DMS 273 treated with DMSO at 0.1 percent for 48 hours (cell line): Measurements from ENCODE around the gene DNAH10.

Source experiments
- DNase-seq: peaks from one replicate; lab custom pipeline; 2025; lab: John Stamatoyannopoulos, UW

The DNAH10 gene

DNA sequence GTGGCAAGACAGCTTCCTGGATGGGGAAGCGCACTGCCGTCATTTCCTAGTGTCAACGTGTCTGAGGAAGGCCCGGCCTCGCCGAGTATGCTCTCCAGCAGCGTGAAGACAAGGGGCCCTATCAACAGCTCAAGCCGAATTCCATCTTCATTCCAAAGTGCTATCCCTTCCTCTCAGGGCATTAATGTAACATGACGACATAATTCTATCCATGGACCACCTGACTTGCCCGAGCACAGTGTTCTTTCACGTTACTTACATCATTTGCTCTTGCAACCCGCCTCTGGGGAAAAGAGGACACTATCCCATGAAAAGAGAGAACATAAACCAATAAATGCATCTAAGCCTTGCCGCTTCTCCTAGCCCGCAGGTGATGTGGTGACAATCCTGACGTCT, 187.7 kb downstream of the DNAH10 start:
- DNase-seq = no peak

DNA sequence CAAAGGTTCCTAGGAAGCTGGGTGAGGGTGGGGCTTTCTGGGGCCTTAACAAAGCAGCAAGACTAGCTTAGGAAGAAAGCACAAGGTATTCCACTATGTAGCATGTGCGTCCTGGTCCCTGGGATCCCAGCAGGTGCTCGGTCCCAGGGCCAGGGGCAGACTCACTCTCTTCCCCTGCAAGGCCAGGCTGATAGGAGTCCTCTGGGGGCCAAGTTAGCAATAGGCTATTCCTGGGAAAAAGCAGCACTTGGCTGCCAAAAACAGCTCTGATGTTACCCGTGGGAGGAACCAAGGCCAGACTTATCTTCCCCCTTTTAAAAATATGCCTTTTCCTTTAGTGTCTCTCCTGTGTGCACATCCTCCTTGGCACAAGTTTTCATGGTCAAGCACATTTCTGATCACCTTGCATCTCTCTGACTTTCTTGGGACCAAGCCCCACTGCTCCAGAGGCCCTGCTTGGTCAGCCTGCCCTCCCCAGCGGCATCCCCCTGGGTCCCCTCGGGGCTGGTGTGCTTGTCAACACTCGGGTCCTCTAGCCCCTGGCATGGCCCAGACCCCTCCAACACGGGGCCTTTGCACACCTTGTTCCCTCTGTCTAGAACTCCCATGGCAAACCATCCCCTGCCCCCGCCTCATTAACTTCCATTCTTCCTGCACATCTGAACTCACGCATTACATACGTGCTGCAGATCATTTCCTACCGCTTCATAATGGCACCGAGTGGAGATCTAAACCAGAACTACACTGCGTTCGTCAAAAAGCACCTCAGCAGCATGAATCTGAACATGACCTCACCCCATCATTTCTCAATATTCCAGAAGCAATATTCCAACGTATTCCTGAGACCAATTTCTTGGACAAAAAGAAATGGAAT, 188.6 kb downstream of the DNAH10 start:
- DNase-seq = no peak

DNA sequence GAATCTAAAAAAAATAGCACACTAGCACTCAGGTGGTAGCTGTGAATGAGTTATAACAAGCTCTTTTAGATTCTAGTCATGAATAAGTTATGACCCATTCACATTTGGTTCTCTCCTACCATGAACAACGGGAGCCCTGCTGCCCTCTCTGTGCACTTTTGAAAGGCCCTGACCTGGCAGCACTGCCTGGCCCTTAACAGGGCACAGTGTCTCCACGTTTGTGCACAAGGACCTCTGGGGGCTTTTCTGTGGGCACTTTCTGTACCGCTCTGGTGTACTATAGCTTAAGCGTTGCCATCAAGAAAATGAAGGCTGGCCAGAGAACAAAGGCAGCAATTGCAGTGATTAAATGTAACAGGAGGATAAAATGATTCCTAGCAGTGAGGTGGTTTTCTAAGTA, 189.4 kb downstream of the DNAH10 start:
- DNase-seq = no peak

DNA sequence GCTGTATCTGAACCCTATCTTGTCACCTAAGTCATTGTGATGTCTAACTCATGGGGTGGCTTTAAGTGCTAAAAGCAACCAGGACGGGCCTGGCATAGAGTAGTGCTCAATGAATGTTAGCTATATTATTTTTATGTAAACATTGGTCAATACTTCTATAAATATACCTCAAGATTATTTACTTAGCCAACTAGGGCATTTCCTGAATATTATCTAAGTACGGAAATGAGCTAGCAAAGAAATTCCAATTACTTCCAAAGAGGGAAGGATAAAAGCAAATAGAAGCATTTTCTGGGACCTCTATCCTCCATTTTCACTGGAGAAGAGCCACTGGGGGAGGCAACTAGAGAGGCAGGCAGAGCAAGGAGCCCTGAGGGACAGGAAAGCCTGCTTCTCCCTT, 189.9 kb downstream of the DNAH10 start:
- DNase-seq = no peak

DNA sequence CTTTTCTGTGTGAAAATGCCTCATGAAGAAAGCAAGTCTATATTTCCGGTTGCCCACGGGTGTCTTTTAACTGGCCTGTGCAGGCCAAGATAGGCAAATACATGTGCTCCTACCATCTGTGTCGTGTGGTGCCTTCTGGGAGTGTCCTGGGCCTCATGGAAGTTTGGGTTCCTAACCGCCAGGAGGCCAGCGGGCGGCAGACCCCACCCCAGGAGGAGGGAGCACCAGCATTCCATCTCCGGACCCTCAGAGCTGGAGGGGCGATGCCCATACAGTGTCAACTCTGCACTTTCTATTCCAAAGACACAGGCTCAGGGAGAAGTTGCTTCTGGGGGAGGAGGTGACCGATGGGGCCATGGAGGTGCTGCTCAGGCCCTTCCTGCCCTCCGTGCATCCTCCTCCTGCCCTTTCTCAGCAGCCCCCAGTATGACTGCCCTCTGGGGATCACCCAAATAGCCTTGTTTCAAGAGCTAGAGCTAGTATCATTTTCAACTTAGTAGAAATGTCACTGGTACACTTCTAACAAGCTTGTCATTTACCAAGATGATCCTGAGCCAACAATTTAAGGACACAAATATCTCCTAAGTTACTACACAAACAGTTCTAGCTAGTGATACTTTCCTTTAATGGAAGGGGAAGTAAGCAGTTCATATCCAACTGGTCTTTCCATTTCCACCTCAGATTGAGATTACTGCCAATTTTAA, 192.7 kb downstream of the DNAH10 start:
- DNase-seq = no peak

DNA sequence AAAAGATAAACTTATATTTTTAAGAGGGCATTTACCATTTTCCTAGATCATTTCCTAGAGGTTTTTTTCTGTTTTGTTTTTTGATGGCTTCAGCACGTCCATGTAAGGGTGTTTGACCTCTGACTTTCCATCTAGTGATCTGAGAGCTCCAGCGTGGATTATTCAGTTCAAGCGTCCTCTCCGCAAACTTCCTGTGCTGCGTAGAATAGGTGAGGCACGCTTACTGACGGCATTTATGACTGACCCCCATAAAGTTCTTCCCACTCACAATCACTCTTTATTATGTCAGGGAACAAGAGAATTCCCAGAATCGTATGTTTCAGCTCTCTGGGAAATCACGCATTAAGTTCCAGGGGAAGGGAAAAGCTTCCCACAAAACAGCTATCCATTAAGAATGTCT, 194.1 kb downstream of the DNAH10 start:
- no peak for DNase-seq

DNA sequence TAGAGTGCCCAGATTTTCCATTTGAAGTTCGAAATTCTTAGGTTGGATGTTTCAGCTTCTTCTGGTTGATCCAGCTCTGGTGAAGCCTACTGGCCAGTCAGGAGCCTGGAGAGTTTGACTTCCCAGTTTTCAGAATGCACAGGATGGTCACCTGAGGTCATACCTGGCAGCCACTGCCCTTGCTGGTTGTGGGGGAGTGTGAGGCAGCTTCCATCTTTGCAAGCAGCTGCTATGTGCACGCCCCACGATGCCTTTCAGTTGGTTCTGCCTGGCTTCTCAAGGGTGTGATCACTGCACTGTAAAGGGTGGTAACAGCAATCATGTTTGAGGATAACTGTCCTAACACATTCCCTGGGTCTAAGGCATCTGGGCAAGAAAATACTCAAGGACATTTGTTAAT, 195.1 kb downstream of the DNAH10 start:
- DNase-seq = no peak

DNA sequence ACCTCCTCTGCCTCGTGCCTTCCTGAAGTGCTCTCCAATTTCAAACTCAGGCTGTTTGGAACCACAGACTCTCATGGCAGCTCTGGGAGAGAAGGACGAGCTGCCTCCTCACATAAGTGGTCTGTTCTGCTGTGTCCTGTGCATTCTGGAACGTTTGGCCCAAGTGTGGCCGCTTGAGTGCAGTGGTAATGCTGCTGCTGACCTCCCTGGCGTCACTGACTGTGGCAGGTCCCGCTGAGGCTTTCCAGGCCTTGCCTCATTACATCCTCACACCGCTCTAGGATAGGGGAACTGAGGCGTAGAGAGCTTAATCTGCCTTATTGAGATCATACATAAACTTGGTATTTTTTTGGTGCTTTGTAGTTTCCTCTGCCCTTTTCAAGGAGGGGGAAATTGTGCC, 196.4 kb downstream of the DNAH10 start:
- DNase-seq = no peak

DNA sequence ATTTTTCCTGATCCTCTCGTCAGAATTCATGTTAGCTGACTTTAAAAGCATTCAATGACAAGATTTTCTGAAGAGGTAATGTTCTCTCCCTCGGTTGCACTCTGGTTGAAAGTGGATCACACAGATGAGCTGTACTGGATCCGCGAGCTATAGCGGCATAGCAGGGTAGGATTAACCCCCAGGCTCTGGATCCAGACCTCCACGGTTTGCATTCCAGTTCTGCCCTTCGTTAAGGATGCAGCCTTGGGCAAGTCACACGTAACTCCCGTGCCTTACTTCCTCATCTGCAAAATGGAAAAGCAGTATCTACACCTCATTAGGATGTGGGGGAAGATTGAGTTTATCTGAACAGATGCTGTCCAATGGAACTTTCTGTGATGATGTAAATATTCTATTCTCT, 196.8 kb downstream of the DNAH10 start:
- no peak for DNase-seq

DNA sequence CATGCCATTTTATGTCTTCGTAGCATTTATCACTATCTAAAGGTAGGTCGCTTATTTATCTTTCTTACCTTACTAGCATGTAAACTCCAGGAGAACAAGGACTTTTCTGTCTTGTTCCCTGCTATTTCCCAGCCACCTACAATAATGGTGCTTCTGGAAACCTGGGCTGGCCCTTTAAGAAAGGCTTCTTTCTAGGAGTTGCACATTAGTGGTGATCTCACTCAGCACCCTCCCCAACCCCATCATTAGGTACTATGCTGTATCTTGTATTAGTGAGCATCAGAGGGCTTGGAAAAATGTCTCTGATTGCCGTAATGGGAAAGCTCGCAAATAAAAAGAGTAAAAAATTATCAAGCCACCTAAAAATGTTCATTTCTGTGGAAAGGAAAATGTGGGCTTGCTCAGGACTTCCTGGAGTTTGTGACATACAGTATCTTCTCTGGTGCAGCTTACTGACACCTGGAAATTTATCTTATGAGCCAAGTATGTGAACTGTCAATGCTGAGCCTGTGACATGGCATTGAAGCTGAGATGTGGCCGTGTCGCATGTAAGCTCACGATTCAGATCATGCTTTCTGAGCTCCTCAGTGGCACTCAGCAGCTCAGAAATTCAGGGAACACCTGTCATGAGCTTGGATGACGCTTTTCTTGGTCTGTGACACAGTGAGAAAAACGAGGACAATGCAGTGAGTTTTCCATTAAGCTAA, 198.1 kb downstream of the DNAH10 start:
- DNase-seq = no peak

DNA sequence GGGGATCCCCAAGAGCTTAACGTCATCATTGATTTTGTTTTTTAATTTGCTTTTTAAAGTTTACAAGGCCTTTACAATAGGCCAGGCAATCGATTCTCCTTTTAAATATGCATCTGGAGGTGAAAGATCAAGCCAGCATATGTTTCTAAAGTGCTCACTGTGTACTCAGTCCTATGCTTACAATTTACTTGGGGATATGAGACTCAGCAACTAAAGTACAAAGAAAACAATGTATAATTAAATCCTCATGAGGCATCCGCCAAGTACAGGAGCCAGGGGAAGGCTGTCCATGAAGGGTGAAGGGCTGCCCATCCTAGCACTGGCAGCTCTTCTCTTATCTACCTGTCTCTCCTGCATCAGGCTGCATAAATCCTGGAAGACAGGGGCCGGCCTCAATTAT, 198.8 kb downstream of the DNAH10 start:
- DNase-seq = no peak

DNA sequence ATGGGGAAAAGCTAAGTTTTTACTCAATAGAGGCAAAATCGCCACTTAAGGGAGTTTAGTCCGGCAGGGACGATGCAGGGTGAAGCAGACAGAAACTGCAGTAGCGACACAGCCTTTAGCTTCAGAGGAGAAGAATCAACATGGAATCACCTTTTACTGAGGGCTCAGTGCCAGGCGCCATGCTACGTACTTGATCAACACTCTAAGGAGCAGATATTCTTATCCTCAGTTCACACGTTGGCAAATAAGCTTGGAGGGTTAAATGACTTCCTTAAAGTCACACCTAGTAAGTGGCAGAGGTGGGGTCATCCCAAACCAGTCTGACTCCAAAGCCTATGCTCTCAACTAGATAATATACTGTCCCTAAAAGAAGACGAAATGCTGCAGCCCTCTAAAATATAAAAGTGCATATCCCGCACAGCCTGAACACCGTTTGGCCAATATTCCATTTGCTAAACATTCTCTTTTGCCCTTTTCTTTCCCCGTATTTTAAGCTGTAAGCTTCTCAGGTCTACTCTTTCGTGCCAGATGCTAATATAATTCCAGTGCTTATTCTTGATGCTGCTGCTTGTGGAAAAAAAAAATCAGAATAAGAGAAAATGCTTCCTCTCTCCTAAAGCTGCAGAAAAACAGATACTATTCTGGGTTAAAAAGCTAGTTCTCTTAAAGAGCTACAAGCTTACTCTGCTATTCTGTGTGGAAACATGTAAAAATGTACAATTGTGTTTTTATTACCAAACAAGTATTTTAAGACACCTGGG, 199.7 kb downstream of the DNAH10 start:
- no peak for DNase-seq

DNA sequence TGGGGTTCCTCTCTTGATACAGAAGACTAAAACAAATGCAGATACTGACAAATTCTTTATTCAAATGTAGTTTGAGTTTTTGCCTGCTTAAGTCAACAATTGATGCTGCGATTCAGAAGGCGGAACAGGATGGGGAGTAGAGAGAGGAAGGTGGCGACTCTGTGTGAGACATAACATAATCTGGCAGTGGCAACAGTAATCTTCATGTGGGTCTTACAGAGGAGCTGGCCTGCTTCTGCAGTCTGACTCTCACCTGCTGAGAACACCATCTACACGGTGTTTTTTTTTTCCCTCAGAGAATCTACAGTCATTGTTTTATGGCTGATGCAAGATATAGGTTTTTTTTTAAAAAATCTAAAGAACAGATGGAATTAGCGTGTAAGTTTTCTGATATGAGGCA, 200.4 kb downstream of the DNAH10 start:
- DNase-seq = no peak

DNA sequence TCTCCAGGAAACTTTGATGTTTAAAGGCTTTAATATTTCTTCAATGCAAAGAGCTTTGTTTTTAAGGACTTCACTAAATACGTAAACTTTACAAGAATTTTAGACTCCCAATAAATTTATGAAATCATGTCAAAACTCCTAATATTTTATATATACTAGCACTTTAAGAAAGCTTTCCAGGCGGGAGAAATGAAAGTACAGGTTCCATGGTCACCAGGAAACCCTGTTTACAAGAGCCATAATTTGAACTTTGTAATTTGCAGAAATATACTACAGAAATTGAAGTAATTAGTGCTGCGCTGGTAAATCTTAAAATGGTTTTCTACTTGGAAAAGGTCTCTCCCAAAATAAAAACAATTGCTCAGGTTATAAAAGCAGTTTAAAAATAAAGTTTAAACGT, 201.7 kb downstream of the DNAH10 start:
- DNase-seq = no peak

DNA sequence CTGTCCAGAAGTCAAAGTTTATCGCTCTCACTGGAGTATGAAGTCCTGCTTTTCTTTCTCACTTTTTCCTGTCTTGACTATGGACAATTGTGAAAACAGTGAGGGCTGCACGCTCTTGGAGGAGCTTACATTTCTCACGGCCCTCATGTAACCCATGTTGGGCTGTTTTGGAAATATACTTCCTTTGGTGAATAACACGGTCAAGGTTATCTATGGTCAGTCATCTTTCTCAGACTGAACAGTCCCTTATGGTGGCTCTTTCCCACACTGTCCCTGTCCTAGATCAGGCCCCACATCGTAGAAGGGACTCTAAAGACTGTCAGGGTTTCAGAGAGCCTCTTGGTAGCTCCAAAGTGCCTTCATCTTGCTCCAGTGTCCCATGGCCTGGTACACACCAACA, 203.3 kb downstream of the DNAH10 start:
- no peak for DNase-seq

DNA sequence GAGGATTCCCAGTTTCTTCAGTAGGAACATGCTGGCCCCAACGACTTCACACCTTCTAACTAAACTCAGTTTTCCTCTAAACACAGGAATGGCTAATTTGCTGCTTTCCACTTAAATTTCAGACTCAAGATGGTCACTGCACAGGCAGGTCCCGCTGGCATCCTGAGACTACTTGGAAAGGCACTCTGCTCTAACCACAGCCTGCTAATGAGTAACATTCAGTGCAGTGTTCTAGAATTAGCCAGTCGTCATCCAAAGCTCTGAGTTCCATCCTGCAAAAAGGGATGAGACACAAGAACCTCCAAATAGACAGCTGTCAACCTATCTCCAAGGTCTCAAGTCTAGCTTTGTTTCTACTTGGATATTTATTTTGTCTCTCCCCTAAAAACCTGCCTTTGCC, 204.5 kb downstream of the DNAH10 start:
- DNase-seq = no peak

DNA sequence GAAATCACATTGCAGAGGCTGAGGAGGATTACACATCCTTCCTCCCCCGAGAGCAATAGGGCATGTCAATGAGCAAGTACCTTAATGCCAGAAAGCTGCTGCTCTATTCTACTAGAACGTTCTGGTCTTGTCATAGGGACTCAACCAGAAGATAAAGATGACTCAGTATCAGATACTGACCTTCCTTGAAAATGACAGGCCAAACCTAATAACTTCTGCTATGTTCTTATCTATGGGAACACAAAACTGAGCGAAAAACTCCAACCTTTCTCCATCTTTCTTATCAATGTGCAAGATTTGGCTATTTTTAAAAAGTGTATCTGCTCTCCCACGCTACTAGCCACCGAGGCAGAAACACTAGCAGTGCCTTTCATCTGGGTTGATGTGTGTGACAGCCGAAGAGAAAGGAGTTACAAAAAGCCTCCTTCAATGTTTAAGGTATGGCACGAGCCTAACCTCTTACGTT, 205.1 kb downstream of the DNAH10 start:
- no peak for DNase-seq

DNA sequence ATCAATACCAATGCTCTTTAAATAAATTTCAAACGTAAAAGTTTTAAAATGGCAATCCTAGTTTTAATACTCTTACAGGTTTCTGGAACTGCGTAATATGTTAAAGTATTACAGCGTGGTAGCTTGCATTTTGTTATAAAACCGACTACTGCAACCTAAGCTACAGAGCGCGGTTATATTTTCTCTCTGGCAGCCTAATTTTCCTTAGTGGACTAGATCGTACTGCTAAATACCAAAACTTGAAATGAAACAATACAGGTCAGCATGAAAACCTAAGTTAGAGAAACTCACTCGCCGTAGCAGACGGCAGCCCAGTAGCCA, 209.3 kb downstream of the DNAH10 start:
- no peak for DNase-seq

DNA sequence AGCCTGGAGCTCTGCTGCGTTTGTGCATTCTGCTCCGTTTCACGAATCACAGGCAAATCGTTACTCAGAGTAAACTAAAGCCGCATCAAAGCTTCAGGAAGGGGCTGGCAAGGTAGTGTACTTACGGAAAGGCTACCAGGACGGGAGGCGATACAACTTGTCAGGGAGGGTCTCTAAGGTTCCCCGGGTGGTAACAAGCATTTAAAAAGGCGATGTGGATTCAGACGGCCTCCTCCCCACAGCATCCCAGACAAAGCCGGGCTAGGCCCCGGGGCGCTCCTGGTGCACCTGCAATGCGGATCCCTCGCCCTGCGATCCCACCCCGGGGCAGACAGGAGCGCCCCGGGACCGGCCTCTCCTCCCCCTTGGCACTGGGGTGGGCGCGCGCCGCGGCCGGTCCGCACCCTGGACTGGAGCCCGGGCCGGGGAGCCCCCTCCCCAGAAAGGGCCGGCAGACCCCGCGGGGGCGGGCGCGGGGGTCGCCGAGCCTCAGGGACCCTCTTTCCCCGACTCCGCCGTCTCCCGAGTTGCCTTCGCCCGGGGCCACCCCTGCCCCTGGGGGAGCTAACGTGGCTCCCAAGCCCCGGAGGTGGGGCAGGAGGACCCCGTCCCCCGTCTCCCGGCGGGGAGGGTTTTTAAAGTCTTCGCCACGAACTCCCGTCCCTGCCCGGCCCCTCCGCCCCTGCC, 209.8 kb downstream of the DNAH10 start:
- no peak for DNase-seq

DNA sequence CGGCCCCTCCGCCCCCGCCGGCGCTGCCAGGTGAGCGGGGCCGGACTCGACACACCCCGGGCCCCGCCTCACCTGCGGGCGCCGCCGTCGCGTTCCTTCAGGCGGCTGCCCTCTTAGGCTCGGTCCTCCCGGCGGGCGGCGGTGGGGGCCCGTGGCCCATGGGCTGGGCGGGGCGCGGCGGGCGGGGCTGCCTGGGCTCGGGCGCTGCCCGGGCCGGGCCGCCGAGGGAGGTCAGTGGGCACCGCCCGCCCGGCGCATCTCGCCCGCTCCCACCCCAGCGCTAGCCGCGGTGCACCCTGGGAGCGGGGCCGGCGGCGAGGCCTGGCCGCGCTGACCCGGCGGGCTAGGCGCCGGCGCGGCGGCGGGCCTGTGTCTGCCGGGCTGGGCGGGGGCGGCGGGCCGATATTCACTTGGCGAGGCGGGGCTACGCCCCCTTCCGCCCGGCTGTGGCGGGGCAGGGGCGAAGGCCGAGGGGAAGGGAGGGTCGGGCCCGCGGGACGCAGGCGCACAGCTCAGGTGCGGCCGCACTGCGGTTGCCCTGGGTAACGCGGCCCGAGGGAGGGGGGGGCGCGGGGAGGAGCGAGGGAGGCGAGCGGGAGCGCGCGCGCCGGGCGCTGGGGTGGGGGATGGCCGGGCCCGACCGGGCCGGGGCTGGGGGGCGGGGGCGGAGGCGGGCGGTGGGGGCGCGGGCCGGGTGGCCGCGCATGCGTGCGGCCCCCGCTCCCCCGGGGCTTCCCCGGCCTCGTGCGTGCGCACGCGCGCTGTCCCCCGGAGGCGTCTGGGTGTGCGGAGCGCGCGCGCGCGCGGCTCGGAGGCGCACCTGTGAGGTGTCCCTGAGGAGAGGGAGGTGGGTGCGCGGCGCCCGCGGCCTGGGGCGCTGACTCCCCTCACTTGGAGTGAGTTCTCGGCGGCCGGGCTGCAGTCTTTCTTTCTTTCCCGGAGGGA, 210.6 kb downstream of the DNAH10 start, which contains the start of the genes CCDC92 and ZNF664:
Gene CCDC92, minus strand, starts transcription at position 375 of the 945 bp plus-strand sequence. CDS start 28,526 bp downstream, outside the sequence.
Gene ZNF664, plus strand, starts transcription at position 759 of the 945 bp plus-strand sequence. CDS start 38,930 bp downstream, outside the sequence.
- DNase-seq = no peak
